HG02981 (cell line): ENCODE data around the gene PLA2G4C.
"Not testable (repeated sequence)": the region's sequence is repeated elsewhere in the genome, so short reads cannot be mapped to it uniquely, and the experiment has no call there.

Experiments
- ATAC-seq: cut with Tn5 transposase; IDR thresholded peaks from one replicate; pipeline ENCODE4 v1.9.1; 2021; ENCODE audit warnings: mild to moderate bottlenecking, moderate library complexity; ENCODE audit not compliant: unreplicated experiment

PLA2G4C gene

GRCh38 chr19:48111280-48111679 is 663 bp upstream of the PLA2G4C start:
- ATAC-seq: no peak

DNA sequence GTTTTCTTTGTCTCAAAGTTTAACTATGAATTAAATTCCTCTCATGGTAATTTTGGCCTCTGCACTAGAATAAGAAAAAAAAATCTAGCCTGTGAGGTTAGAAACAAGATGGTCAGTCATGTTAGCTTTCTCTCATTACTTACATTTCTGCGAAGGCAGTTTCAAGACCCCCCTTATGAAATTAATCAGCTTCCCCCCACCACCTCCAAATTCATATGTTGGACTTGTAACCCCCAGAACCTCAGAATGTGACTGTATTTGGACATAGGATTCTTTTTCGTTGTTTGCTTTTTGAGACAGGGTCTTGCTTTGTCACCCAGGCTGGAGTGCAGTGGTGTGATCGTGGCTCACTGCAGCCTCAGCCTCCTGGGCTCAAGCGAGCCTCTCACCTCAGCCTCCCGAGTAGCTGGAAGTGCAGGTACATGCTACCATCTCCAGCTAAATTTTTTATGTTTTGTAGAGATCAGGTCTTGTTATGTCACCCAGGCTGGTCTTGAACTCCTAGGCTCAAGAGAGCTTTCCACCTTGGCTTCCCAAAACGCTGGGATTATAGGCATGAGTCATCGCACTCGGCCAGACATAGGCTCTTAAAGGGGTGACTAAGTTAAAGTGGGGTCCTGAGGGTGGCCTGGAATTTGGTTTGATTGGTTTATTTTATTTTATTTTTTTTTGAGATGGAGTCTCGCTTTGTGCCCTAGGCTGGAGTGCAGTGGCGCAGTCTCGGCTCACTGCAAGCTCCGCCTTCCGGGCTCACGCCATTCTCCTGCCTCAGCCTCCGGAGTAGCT is 1.4 kb downstream of the PLA2G4C start:
- no peak for ATAC-seq

DNA sequence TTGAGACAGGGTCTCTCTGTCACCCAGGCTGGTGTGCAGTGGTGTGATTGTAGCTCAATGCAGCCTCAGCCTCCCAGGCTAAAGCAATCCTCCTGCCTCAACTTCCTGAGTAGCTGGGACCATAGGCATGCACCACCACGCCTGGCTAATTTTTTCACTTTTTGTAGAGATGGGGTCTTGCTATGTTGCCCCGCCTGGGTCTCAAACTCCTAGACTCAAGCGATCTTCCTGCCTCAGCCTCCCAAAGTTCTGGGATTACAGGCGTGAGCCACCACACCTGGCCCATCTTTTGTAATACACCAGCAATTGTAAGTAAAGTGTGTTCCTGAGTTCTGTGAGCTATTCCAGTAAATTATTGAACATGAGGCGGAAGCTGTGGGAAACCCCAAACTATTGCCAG is 6.7 kb downstream of the PLA2G4C start:
- no peak for ATAC-seq

- ATAC-seq: no peak
Observed at GRCh38 chr19:48102870-48103751, 7.5 kb downstream of the PLA2G4C start.

DNA sequence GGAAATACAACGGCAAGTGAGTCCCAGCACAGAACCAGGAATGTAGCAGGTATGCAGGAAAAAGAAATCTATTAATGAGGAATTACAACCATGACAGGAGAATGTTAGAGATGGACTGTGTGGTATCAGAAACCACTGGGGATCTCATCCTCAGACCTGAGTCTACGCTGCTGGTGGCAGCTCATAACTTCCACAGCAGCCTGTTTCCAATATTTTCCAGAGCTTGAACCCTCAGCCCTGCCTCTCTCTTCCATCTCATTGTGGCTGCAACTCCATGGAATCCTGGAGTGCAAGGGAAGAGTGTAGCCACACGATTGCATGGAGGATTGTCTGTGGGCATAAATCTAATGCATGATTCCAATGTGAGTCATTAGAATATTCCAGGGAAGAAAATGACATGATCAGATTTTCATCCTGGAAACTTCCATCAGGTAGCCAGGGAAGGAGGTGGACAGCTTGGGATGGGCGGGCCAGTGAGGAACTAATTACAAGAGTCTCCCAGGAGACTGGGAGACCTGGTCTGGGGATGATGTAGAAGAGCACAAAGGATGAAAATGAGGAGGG is 14.9 kb downstream of the PLA2G4C start:
- ATAC-seq: no peak

- ATAC-seq: no peak
Observed at GRCh38 chr19:48094855-48095203, 15.8 kb downstream of the PLA2G4C start.

DNA sequence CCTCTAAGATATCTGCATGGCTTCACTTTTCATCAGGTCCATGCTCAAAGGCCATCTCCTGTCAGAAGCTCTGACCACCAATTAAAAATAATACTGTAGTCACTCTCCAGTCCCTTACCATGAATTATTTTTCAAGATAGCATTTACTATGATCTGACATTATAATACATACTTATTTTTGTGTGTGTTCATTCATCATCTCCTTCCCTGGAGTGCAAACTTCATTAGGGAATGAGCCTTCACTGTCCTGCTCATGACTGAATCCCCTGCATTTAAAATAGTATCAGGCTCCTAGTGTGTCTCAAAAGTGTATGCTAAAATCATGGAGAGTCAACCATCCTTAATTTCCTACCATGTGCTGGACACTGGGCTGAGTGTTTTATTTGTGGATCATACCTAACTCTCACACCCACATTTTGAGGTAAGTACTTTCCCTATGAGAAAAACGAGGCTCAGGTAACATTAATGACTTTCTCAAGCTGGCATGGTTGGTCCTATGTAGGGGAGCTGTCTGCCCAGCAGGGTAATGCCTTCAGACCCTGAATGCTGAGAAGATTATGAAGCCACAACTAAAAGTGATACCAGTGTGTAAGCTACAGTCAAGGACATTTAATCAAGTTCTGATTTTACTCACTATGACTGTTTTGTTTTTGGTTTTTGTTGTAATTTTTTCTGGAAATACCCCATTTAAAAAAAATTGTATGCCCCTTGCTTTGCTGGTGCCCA is 16.3 kb downstream of the PLA2G4C start:
- no peak for ATAC-seq

- not testable (repeated sequence) for ATAC-seq
Observed at GRCh38 chr19:48091111-48091718, 19.4 kb downstream of the PLA2G4C start.

GRCh38 chr19:48090281-48090802 is 20.3 kb downstream of the PLA2G4C start:
- ATAC-seq: no peak

GRCh38 chr19:48088991-48089390 is 21.6 kb downstream of the PLA2G4C start:
- ATAC-seq: not testable (repeated sequence)

GRCh38 chr19:48085904-48086864 is 24.4 kb downstream of the PLA2G4C start:
- no peak for ATAC-seq

GRCh38 chr19:48085076-48085475 is 25.5 kb downstream of the PLA2G4C start:
- no peak for ATAC-seq

DNA sequence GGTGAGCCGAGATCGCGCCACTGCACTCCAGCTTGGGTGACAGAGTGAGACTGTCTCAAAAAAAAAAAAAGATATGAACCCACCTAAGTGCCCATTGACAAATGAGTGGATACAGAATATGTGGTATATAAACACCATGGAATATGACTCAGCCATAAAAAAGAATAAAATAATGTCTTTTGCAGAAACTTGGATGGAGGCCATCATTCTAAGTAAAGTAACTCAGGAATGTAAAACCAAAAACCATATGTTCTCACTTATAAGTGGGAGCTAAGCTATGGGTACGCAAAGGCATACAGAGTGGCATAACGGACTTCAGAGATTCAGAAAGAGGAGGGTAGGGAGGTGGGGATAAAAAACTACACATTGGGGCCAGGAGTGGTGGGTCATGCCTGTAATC is 29.5 kb downstream of the PLA2G4C start:
- no peak for ATAC-seq

GRCh38 chr19:48070177-48070769 is 40.3 kb downstream of the PLA2G4C start:
- ATAC-seq: not testable (repeated sequence)

DNA sequence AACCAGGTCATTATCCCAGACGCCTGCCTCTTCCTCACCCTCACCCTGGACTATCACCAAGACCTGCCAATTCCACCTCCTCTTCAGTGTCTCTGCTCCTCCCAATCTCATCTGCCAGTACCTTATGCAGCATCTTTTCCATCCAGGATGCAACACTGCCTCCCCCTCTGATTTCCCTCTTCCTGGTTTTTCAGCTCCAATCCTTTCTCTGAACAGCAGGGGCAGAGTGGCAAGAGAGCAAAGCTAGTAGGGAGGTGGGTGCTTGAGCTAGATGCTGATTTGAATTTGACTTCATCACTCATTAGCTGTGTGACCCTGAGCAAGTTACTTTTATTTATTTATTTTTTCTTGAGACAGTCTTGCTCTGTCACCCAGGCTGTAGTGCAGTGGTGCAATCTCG is 41.2 kb downstream of the PLA2G4C start:
- no peak for ATAC-seq

DNA sequence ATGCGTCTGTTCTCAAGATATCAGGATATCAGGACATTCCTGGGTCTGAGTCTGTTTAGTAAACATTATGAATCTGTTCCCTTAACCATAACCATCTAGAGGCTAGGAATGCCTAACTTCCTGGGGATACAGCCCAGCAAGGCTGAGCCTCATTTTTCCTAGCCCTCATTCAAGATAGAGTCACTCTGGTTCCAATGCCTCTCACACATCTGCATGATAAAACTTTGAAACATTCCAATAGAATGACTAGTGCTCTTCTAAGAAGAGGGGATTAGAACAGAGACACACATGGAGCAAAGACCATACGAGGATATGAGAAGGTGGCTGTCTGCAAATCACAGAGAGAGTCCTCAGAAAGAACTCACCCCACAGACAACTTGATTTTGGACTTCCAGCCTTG is 46.1 kb downstream of the PLA2G4C start:
- no peak for ATAC-seq

- no peak for ATAC-seq
Observed at GRCh38 chr19:48061401-48062344, 48.9 kb downstream of the PLA2G4C start.

DNA sequence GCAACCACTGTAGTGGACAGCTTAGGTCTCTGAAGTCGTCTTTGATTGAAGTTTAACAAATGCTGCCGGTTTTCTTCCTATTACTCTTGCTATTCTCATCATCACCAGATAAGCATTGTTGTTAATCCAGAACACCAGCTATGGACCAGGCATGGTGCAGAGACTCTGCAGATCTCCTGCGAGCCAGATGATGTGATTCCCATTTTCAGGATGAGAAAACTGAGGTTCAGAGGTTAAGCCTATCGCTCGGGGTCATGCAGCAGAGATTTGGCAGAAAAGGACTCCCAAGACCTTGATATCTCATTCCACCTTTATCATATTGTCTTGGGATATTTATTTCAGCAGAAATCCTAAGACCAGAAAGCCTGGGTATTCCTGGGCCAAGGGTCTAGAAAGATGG is 50.2 kb downstream of the PLA2G4C start:
- ATAC-seq: no peak
